ENCODE data around the gene ADGRG3.

GRCh38 chr16:57664662-57665025 is 3.5 kb upstream of the ADGRG3 start:
- TF ChIP-seq CTCF (IDR thresholded peaks at IDR 0.05) (no peak), EZH2 (IDR thresholded peaks at IDR 0.05; ENCODE audit: borderline replicate concordance, insufficient read depth, low read depth, low read length, poor library complexity, severe bottlenecking) (no peak)
